ENCODE measurements around the gene HSPD1.
"Not testable (repeated sequence)": the region's sequence is repeated elsewhere in the genome, so short reads cannot be mapped to it uniquely, and the experiment has no call there.

The HSPD1 gene

DNA sequence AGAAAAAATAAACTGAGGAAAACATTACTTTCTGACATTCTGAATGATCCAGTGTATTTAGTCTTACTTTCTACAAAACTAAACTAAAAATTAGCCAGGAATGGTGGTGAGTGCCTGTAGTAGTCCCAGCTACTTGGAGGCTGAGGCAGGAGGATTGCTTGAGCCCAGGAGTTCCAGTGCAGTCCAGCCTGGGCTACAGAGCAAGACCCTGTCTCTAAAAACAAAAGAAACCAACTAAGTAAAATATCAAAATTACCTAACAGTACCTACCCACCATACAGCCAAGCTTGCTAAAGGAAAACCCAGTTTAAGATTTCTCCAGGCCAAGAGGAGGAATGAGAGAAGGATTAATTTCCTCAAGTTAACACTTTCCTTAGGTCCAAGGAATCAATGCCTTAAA is 2.9 kb downstream of the HSPD1 start:
- DNase-seq (ENCODE audit: low spot score): no peak

DNA sequence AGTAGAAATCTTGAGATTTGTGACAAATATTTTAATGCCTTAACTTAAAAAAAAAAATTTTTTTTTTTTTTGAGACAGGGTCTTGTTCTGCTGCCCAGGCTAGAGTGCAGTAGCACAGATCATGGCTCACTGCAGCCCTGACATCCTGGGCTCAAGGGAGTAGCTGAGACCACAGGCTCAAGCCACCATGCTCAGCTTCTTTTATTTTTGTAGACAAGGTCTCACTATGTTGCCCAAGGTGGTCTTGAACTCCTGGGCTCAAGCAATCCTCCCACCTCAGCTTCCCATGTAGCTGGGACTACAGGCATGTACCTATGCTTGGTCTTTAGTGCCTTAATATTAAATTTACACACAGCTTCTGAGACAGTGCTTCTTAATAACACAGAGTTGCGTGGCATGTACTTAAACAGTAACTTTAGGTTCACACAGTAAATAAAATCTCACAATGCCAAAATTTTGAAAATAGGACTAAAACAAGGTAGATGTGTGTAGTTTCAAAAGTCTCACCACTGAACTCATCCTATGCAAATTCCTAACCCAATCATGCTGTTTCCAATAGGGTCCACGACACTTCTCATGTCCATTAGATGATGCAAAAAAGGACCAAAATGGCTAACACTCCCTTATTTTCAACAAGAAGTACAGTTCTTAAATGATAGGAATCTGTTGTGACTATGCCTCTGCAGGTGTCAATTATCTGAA is 4.1 kb downstream of the HSPD1 start:
- DNase-seq (ENCODE audit: low spot score): no peak

DNA sequence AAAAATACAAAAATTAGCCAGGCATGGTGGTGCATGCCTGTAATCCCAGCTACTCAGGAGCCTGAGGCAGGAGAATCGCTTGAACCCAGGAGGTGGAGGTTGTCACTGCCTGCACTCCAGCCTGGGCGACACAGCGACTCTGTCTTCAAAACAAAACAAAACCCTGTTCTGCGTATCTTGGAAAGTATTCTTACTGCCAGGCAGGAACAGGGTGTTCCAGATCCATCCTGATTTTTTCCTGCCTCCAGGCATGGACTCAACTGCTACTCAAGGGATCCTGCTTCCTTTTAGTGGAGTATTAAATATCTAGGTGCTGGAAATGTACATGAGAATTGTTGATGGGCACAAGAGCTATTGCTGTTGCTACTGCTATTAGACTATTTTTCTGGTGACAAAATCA is 12.3 kb downstream of the HSPD1 start:
- no peak for DNase-seq (ENCODE audit: low spot score)

- DNase-seq (ENCODE audit: low spot score): no peak
Observed at GRCh38 chr2:197486175-197486574, 13.5 kb downstream of the HSPD1 start.

GRCh38 chr2:197484248-197484647 is 15.4 kb downstream of the HSPD1 start:
- DNase-seq (ENCODE audit: low spot score): not testable (repeated sequence)

DNA sequence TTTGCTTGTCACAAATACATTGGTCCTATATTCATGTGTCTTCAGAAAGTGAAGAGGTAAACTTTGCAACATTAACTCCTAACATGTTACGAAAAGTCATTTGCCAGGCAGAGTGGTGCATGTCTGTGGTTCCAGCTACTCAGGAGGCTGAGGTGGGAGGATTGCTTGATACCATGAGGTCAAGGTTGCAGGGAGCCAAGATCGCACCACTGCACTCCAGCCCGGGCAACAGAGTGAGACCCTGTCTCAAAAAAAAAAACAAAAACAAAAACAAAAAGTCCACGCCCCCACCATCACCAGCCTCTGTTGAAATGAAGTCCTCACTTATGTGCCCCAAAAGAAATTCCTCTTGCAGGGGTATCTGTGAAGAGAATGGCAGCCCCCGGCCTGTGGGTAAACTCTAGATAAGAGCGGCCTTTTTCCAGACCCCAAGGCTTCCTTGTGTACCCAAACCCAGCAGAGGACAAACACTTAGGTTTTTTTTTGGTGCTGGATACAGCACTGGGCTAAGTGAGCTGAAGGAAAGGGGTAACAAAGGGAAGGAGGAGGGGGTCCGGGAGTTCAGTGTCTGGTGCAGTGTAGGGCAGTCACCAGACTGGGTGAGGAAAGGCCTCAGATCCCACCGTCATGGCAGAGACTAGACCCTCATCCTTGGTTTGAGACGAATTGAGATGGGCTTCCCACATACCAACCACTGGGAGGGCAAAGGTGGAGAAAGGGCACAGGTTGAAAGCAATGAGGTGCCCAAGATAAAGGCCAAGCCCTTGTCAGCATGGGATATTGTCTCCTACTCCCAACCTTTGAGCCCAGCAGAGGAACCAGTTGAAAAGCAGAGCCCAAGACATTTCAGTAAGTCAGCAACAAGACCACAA is 19.2 kb downstream of the HSPD1 start:
- no peak for DNase-seq (ENCODE audit: low spot score)

DNA sequence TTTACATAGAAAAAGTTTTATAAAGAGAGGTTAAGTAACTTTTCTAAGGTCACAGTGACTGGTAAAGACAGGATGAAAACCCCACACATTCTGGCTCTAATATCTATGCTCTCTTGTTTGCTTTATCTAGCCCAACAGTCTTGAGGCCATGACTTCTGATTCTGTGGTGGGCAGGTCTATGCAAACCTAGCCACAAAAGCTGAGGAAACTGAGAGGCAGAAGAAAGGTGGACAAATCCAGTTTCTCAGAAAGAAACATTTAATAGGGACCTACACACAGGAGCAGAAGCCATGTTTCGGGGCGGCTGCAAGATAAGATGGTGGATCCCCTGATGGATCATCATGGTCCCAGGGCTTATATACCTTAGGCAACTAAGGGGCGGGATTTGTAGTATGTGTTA is 21.8 kb downstream of the HSPD1 start:
- DNase-seq (ENCODE audit: low spot score): no peak

- DNase-seq (ENCODE audit: low spot score): no peak
Observed at GRCh38 chr2:197472166-197472565, 27.5 kb downstream of the HSPD1 start.

GRCh38 chr2:197464175-197464574 is 35.5 kb downstream of the HSPD1 start:
- no peak for DNase-seq (ENCODE audit: low spot score)

DNA sequence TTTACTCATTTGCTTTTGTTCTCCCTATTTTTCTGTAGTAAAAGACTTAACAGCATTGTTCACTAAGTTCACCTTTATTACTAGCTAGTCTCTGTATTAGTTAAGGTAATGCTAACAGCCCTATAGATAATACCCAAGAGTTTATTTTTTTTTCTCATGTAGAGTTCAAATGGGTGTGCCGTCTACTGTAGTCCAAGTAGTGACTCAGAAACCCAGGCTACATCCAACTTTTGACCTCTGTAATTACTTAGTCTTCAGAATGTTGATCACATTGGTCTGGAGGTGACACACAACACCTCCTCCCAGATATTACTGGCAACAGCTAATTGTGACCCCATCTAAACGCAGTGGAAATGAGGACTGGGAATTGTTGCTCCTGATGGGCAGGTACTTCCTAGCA is 38.6 kb downstream of the HSPD1 start:
- DNase-seq (ENCODE audit: low spot score): no peak

DNA sequence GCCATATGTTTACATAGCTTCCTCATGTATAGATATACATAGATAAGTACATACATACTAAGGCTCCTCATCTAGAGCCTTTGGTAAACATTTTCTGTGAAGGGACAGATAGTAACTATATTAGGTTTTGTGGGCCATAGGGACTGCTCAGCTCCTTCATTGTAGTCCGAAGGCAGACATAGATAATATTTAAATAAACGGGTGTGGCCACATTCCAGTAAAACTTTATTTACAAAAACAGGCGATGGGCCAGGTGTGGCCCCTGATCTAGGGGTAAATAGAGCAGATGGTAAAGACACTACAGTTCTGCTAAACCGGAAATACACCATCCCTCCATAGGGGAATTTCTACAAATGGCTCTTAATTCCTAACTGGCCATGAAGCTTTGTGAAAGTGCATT is 39.0 kb downstream of the HSPD1 start:
- DNase-seq (ENCODE audit: low spot score): no peak

DNA sequence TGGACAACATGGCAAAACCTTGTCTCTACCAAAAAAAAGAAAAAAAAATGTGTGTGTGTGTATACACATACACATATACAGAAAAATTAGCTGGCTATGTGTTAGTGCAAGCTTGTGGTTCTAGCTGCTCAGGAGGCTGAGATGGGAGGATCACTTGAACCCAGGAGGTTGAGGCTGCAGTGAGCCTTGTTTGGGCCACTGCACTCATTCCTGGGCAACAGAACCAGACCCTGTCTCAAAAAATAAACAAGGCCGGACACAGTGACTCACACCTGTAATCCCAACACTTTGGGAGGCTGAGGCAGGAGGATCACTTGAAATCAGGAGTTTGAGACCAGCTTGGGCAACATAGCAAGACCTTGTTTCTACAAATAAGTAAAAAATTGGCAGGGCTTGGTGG is 44.2 kb downstream of the HSPD1 start:
- DNase-seq (ENCODE audit: low spot score): no peak

DNA sequence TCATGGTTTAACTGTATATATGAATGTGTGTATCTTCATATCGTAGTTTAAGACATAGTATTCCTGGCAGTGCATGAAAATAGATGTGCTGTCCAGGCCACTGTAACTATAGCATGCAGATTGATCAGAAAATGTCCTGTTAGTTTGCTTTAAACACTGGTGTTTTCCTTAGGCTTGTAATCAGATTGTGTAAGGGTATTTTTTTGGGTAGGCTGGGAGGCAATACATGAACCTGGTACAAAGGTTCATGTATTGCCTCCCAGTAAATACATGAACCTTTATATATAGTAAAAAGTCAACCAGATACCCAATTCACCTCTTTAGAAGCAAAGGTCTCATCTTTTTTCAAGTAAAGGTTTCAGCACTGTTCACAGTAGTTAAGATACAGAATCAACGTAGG is 44.7 kb downstream of the HSPD1 start:
- DNase-seq (ENCODE audit: low spot score): no peak

DNA sequence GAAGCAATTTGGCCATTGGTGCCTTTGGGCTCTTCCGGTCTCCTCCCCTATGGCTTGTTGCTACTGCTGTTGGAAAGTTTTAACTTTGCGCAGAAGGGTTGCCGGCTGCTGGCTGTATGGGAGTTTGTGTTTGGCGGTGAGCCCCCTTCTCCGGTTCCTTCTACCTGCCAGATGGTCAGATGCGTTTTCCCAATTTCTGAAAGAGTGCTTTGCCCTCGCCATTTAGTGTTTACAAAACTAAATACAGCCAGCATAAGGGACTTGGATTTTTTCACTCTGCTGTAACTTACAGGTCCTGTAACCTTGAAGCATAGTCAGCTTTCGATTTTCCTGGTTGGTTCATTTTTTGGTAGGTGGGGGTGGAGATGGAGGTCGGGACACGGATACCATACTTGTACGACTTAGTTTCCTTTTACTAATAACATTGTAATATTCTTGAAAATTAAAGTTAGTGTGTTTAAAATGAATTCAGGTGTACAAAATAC is 45.7 kb downstream of the HSPD1 start:
- no peak for DNase-seq (ENCODE audit: low spot score)

GRCh38 chr2:197453123-197453913 is 46.3 kb downstream of the HSPD1 start, which contains the start of gene COQ10B:
COQ10B (plus strand) TSS chr2:197453552; CDS start chr2:197453561, 9 bp downstream.
- DNase-seq (ENCODE audit: low spot score): peak; percentile 98

DNA sequence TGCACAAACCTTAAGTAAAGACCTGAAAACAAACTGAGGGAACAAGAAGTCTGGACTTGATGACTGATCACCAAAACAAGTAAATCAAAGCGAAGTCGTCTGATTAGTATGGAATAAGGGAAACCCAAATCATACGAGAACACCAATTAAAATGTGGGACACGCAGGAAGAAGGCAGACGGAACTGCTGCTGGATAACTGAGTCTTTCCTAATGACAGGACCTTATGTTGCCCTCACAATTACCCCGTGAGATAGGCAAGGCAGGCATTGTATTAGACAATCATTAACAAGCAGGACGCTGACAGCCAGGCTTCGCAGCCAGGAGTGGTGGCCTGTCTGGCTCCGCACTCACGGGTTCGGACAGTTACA is 46.9 kb downstream of the HSPD1 start:
- DNase-seq (ENCODE audit: low spot score): no peak

- not testable (repeated sequence) for DNase-seq (ENCODE audit: low spot score)
Observed at GRCh38 chr2:197450935-197451358, 48.7 kb downstream of the HSPD1 start.

GRCh38 chr2:197450465-197450864 is 49.2 kb downstream of the HSPD1 start:
- DNase-seq (ENCODE audit: low spot score): no peak

GRCh38 chr2:197446844-197447243 is 52.8 kb downstream of the HSPD1 start:
- no peak for DNase-seq (ENCODE audit: low spot score)

DNA sequence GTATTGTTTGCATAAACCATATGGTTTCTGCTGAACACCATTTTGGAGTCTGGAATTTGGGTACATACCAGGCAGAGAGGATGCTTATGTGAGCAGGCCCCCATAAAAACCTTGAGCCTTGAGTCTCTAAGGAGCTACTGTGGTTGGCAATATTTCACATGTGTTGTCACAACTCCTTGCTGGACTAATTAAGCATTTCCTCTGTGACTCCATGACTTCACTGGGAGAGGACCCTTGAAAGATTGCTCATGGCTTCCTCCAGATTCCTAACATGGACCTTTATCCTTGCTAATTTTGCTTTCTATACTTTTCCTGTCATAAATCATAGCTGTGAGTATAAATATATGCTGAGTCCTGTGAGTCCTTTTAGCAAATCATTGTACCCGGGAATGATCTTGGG is 53.9 kb downstream of the HSPD1 start:
- DNase-seq (ENCODE audit: low spot score): no peak

DNA sequence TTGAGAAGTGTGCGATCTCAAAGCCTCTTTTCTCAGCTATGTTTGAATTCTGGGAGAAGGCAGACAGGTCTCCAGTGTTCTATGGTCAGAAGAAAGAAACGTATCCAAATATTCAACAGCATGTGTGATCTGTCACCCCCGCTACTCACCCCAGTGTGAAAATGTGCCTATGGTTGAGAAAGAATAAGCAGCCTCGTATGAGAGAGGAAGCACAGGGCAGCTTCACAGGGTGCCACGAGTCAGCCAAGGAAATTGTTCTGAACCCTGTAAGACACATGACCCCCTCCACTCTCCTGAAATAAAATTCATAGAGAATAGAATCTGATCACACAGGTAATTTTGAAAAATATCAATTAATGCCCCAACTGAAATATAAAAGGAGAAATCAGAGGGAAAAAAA is 56.8 kb downstream of the HSPD1 start:
- DNase-seq (ENCODE audit: low spot score): no peak

- no peak for DNase-seq (ENCODE audit: low spot score)
Observed at GRCh38 chr2:197437380-197437779, 62.3 kb downstream of the HSPD1 start.

Data from CD4-positive, alpha-beta T cell treated with Interleukin-15 for 4 hours (primary cell).